CD4-positive, alpha-beta T cell treated with Interleukin-17A for 1 hour (primary cell): ENCODE data around the gene UNC79.

Experiments used
- DNase-seq: peaks from one replicate; pipeline ENCODE4 v3.0.0-alpha.2; 2020

UNC79 gene

DNA sequence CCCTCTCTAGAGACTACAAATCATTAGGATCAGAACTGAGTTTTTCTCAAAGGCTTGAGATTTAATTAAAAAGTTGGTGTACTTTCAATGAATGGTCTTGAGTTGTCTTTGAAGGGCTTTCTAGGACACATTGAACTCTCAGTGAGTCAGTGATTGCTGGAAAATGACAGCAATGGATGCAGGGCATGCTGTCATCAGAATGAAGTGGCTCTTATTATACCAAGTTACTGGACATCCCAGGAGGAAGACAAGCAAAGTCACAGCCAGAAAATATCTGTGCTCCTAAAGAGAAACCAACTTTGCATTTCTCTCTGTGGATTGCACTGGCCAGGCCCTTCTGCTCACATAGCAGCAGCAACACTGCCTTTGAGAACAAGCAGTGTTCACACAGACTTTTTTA, 244.9 kb downstream of the UNC79 start:
- no peak for DNase-seq

DNA sequence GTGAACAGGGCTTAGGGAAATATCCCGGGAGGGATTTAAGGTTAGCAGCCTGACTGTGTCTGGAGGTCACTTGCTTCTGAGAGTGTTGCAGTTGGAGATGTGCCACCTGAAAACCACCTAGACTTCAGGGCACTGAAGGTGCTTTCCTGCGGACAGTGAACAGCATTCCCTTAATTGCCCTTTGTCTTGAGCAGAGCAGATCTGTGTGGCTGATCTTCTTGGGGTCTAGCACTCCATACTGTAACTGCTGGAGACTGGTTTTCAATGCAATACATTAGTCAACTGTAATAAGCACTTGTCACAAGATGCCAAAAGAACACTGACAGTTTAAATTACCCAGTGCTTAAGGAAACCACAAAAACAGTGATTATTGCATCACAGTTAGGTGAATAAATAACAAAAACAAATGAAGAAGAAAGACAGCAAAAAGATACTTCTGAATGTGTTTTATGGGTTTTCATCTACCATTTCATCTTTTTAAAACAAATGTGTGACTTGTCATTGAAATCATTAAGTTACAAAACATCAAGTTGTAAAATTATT, 245.7 kb downstream of the UNC79 start:
- DNase-seq: no peak

DNA sequence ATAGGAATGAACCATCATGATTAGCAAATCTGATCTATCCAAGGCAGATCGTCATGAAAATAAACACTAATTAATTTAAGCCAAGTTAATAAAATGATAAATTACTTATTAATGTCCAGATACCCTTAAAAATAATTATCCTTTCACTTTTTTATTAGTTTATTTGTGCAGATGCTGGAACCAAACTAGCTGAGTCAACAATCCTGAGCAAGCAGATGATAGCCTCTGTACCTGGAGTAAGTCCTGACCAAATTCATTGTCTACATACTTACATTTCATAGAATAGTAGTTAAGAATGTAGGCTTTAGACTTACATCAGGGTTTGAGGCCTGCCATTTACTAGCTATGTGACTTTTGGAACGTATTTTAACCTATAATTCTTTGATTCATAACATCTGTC, 251.7 kb downstream of the UNC79 start:
- DNase-seq: no peak

DNA sequence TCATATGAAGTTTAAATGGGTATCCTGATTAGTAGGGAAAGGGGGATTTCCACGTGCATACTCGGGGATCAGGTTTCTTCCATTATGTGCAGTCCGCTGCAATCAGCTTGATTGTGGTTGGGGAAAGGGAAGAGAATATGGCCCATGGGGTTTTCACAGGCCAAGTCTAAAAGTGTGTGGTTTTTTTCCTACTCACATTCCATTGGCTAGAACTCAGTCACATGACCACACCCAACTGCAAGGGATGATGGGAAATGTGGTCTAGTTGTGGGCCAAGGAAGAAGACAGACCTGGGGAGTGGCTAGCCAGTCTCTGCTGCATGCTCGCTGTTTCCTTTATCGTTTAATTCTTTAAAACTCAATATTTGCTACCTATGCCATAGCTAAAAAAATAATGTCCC, 252.5 kb downstream of the UNC79 start:
- DNase-seq: no peak

DNA sequence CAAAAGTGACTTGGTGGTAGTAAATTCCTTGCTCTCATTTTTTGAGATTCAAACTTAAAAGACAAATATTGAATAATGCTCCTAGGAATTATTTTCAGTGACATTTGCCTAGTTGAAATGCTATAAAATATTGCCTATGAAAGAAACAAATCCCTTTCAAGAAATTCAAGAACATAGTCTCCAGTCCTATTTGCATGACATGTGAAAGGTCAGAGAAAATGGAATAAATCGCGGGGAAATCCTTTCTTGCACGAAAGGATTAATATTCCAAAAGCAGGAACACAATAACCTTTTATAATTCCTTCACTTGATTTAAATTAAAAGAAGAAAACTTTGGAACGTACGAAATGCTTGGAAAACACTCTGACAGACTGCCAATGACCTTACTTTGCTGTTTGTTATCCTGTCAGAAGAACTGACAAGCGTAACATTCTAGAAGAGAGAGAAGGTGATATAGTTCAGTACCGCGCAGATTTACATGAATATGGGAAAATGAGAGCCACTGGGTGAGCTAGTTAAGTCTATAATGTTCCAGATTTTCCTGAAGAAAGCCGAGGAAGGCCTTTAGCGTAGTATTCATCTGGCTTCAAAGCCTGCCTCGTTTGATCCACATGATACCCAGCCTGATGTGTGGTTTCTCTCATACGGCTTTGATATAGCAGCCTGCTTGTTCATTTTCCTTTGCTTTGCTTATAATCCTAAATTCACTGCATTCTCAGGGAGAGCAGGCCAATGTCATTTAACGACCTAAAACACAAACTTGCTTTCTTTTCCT, 254.6 kb downstream of the UNC79 start:
- no peak for DNase-seq

DNA sequence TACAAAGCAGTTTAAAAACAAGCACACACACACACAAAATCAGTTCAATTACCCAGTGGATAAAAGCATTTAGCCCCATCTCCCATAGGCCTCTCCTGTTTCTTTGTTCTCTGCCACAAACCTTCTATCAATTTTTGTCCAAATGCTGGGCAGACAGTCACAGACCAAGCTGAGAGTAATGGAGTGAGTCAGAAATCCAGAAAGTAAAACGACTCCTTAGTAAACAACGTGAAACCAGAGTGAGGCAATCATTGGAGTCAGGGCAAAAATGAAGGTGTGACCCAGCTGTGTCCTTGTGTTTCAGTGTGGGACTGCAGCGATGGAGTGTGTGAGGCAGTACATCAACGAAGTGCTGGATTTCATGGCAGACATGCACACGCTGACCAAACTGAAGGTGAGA, 255.5 kb downstream of the UNC79 start:
- DNase-seq: no peak

GRCh38 chr14:93688239-93688666, 257.5 kb downstream of the UNC79 start:
- DNase-seq: no peak

- no peak for DNase-seq
These were observed 258.1 kb downstream of the UNC79 start for GRCh38 chr14:93688820-93689219.

DNA sequence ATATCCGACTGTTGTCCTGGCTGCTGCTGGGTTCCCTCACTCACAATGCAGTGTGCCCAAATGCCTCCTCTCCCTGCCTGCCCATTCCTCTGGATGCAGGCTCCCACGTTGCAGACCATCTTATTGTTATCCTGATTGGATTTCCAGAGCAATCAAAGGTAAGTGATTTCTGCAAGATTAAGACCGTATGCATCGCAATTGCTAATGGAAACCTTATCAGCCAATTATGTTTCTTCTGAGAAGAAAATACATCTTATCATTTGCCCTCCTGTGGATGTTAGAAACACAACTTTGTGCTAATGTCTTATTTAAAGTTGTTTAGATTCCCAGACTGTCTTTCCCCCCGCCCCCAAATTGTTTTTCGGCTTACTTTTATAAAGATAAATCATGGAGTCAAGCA, 259.4 kb downstream of the UNC79 start:
- DNase-seq: no peak

DNA sequence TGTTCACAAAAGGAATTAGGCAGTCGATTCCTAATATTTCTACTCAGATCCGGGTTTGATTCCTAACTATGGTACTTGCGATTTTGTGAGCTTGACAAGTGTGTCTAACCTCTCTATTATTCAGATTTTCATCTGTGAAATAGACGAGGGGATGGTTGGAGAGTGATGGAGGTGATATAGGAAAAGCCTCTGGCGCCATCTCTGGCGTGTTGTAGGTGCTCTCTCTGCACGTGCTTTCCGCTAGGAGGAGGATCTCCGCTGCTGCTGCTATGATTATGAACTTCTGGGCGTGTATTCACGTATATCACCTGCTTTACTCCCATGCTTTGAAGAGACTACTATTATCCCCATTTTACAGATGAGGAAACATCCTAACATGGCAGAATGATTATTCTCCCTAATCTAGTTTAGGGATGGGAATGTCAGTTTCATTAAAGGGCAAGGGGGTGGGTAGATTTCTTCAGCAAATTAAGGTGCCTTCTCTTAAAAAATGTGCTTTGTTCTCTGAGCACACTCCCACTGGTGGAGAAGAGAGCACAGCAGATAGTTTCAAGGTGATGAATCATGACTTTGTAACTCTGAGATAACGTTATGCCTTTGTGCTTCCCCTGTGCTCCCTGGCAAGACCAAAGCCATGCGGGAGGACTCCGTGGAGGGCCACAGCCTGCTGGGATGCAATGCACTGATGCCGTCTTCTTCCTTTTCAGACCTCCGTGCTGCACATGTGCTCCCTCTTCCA, 260.5 kb downstream of the UNC79 start:
- DNase-seq: no peak

- DNase-seq: no peak
These were observed 263.2 kb downstream of the UNC79 start for GRCh38 chr14:93693914-93694313.

DNA sequence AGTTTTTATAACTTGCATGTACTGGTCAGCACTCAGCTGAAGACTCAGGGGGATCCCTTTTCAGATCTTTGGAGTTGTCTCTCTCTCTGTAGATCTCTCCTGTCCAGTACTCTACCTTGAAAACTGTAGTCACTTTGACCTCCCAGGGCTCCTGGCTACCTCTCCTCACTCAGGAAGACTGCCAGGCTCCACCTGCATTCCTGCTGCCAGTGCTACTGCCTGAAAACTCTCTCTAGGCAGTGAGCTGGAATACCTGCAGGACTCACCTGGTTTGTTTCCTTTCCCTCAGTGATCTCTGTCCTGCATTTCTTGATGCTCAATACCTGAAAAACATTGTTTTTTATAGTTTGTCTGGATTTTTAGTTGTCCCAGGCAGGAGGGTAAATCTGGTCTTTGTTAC, 270.2 kb downstream of the UNC79 start:
- no peak for DNase-seq

- DNase-seq: no peak
These were observed 270.8 kb downstream of the UNC79 start for GRCh38 chr14:93701562-93701961.

- DNase-seq: no peak
These were observed 272.2 kb downstream of the UNC79 start for GRCh38 chr14:93702946-93703345.

DNA sequence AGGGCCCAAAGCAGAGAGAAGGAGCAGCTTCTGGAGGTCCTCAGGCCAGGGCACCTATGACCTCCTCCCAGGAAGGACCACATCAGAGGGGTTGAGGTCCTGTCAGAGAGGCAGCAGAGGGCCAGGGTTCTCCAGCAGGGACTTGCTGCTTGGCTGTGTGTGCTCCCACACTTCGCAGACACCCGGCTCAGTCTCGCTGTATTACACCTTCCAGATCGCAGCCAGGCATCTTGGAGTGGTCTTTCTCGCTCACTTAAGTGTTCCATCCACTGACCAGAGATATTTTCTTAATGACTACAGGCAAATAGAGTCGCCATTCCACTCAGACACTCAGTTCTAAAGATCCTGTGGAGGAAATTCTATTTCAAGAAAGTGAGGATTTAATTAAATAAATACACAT, 273.2 kb downstream of the UNC79 start:
- DNase-seq: no peak

GRCh38 chr14:93705513-93706156, 274.9 kb downstream of the UNC79 start:
- no peak for DNase-seq

DNA sequence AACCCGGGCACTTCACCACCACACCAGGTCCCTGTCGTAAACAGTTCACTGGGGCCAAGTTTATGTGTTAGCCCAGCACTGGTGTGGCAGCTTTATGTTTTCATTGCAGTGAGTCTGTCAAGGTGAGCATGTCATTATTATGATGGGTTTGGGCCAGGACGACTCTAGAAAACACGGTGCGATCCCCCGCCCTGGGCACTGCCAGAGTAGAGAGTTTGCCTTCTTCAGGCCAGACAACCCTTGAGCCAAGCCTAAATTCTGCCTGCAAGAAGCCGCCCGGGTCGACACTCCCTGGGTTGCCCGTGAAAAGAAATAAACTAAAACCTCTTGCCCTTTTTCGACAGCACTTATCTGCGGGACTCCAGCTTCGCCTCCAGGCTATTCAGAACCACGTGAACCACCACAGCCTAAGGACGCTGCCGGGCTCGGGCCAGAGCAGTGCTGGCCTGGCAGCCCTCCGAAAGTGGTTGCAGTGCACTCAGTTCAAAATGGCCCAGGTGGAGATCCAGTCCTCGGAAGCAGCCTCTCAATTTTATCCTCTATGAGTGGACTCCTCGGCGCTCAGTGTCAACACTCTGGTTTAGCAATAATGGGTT, 275.7 kb downstream of the UNC79 start:
- no peak for DNase-seq

DNA sequence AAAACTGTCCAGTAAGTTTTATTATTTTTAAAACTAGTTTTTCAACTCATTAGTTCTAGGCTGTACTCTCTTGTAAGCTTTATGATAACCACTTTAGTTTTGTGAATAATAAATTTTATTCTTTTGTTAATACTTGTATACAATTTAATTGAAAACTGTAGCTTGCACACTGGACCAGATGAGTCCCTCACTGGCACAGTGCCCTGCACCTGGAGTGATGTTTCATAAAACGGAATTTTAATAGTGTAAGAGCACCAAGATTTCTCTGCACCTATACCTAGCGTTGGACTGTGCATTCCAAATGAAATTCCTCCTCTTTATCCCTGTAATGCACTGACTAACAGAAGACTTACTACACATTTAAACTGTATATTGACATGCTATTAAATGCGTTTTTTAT, 276.7 kb downstream of the UNC79 start:
- DNase-seq: no peak

GRCh38 chr14:93708311-93708734, 277.6 kb downstream of the UNC79 start:
- no peak for DNase-seq

DNA sequence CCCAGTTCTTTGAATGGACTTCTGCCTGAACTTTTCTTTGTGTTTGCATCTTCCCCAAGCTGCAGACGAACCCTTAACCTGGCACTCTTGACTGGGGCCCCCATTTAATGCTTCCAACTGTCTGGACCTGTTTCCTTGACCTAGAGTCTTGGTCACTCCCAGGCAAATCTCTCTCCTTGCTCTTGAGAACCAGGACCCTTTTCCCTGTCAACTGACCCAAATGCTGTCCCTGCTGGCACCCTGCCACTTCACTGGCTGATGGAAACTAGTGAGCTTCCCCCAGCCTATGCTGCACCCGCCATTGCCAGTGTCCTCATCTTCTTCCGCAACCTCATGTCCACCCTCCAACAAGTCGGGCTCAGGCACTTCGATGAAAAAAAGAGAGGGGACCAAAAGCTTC, 278.1 kb downstream of the UNC79 start:
- DNase-seq: no peak

GRCh38 chr14:93709249-93709648, 278.5 kb downstream of the UNC79 start:
- no peak for DNase-seq

- DNase-seq: no peak
These were observed 281.5 kb downstream of the UNC79 start for GRCh38 chr14:93712079-93712837.
